ENCODE data around the gene CDH4.
A peak's percentile ranks its signal among the peaks of the same experiment; 100 is the strongest.

CDH4 gene

DNA sequence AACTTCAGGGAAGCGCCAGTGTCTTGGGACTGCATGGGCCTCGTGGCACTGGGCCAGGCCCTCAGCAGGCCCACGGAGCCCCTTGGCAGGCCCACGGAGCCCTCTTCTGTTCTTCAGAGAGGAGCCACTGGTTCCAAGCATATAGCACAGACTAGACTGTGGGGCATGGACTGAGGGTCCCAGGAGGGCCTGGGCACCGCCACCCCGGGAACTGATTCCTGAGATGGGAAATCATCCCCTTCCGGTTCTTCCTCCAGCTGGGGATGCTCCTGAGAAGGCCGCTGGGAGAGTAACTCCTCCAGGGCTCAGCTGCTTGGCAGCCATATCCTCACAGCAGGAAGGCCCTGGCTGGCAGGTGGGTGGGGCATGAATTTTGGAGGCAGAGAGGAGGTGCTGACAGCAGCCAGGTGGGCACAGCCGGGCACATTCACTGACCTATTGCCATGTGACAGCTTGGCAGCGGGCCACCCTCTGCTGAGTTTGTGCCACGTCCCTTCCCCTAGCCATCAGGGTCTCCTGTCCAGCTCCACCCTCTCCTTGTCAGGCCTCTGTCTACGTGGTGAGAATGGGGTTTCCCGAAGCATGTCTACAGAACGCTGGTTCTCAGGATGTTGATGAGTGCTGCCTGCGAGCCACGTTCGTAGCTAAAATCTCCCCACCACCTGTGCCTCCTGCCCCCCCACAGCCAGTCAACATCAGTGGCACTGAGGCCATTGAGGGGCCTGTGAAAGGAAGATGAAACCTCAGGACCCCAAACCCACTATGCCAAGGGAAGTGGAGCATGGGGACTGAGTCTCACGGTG lies 661.6 kb downstream of the CDH4 start:
- H3K27ac ChIP-seq = no peak overlapping the region
- no peak for DNase-seq (ENCODE audit: low read depth, low spot score)

DNA sequence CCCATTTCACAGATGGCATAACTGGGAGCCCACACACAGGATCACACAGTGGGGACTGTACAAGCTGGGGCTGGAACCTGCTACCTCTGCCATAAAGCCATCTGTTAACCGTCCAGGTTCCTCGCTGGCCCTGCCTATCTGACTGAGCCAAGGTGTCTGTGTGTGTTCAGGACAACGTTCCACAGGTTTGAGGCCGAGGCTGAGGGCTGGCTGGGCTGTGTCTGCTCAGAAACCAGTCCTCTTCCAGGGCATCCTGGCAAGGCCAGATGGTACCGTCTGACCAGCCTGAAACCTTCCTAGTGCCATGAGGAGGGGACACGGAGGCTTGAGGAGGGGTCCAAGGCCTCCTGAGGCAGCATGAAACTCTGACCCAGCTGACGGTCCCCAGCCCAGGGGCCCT lies 663.0 kb downstream of the CDH4 start:
- DNase-seq (ENCODE audit: low read depth, low spot score) = no peak

DNA sequence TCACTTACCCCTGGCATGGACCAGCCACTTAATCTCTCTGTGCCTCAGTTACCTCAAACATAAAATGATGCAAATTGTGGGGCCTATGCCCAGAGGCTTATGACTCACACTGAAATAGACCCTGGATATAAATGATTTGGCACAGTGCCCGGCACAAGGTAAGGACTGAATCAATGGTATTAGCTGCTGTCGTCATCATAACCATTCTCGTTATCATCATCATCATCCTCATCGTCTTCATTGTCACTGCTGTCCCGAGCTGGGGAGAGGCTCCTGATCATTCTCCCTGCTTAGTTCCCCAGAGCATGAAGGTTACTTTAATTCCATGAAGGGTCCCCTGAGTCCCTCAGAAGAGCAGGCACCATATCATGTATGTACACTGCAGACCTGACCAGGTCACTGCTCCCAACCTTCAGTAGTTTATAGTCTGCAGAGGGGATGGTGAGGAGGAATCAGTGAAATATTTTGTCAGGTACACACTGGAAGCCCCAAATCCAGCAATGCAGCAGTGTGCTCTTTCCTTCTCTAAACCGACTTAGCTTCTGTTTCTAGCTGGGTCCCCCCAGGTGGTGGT lies 664.3 kb downstream of the CDH4 start:
- H3K27ac ChIP-seq = no peak overlapping the region
- DNase-seq (ENCODE audit: low read depth, low spot score) = no peak

More for the DNA sequence above, 663.0 kb downstream of the CDH4 start:
- H3K27ac ChIP-seq = no peak overlapping the region

DNA sequence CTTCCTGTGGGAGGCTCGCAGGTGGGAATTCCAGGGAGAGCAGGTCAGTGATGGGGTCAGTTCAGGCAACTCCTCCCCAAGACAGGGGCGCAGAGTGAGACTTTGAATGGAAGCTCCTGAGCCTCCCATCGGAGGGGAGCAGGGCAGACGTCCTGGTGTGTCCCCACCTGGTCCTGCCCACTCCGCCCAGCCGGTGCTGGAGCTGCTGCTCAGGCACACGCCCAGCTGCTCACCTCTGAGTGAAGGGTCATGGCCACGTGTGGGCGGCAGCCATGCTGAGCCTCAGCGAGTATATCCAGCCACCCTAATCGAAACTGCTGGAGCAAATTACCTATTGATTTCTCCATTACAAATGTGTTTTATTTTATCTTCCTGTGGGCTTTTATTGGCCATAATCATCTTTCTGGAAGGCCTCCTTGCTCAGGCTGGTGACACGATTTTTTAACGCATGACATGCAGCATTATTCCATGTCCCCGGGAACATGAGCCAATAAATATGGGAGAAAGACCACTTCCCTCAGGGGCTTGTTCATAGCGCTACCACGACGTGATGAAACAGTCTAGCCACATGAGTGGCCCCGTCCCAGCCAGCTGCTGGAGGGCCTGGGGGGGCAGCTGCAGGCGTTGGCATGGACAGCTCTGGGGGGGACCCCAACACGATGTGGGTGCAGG lies 665.5 kb downstream of the CDH4 start:
- no peak for DNase-seq (ENCODE audit: low read depth, low spot score)
- H3K27ac ChIP-seq = no peak overlapping the region

DNA sequence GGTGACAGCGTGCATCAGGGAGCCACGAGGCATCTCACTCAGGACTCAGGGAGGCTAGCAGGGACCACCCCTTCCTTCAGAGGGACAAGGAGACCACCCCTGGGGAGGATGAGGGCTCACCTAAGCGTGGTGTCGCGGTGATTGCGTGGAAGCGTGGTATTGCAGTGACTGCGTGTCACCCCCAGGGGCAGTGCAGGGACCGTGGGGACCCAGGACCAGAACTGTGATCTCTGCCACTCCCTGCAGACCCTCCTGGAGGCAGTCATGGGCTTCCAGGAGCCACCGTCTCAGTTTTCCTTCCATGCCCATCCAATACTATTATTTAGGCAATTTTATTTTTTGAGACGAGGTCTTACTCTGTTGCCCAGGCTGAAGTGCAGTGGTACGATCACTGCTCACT lies 666.5 kb downstream of the CDH4 start:
- no peak overlapping the region for H3K27ac ChIP-seq
- no peak for DNase-seq (ENCODE audit: low read depth, low spot score)

DNA sequence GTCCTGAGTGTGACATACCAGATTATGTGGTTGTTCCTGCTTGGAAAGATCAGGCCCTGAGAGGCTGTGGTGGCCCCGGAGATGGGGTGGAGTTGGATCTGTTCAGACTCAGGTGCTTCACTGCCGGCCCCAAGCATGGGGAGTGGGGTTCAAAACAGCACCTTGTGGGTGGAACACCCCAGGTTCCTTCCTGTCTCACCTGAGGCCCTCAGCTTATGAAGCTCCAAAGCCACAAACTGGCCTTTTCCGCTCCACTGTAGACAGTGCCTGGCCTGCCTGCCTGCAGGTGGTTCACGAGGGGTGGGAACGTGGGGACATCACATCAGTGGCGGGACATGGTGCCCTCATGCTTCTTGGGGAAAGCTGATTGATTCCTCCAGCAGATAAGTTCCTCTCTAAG lies 667.2 kb downstream of the CDH4 start:
- no peak for DNase-seq (ENCODE audit: low read depth, low spot score)

DNA sequence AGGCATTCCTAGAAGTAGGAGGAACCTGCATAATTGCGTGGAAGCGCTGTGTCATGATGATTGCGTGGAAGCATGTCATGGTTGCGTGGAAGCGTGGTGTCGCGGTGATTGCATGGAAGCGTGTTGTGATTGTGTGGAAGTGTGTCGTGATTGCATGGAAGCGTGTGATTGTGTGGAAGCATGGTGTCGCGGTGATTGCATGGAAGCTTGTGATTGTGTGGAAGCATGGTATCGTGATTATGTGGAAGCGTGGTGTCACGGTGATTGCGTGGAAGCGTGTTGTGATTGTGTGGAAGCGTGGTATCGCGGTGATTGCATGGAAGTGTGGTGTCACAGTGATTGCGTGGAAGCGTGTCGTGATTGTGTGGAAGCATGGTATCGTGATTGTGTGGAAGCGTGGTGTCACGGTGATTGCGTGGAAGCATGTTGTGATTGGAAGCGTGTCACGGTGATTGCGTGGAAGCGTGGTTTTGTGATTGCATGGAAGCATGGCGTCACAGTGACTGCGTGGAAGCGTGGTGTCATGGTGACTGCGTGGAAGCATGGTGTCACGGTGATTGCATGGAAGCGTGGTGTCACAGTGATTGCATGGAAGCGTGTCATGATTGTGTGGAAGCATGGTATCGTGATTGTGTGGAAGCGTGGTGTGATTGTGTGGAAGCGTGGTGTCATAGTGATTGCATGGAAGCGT lies 667.8 kb downstream of the CDH4 start:
- DNase-seq (ENCODE audit: low read depth, low spot score) = no peak
- H3K27ac ChIP-seq = no peak overlapping the region

More for the DNA sequence above, 667.2 kb downstream of the CDH4 start:
- H3K27ac ChIP-seq = no peak overlapping the region

DNA sequence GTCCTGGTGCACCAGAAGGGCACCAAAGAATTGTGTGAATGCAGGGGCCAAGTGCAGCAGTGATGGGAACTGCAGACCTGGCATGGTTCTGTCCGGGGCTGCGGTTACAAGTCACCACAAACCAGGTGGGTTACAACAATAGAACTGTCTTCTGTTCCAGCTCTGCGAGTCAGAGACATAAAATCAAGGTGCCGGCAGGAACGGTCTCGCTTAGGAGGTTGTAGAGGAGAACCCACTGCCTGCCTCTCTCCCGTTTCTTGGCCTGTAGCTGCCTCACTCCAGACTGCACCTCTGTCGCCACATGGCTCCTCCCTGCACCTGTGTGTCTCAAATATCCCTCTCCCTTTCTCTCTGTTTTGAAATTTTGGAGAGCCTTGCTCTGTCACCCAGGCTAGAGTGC lies 670.4 kb downstream of the CDH4 start:
- H3K27ac ChIP-seq = no peak overlapping the region
- no peak for DNase-seq (ENCODE audit: low read depth, low spot score)

DNA sequence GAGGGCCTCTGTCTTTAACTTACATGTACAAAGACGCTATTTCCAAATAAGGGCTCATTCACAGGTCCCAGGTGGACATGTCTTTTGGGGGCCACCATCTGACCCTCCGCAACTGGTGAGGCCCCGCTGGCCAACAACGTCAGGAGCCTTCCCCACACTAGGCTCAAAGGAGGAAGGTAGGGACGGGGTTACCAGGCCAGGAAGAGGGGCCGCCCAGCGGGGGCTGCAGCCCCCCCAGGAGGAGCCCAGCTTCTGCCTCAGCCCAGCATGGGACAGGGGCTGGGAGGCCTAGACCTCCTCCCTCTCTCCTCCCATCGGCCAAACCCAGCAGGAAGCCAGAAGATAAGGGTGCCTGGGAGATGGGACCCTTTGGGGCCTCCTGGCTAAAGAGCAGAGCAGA lies 670.9 kb downstream of the CDH4 start:
- no peak for DNase-seq (ENCODE audit: low read depth, low spot score)
- H3K27ac ChIP-seq = no peak overlapping the region

DNA sequence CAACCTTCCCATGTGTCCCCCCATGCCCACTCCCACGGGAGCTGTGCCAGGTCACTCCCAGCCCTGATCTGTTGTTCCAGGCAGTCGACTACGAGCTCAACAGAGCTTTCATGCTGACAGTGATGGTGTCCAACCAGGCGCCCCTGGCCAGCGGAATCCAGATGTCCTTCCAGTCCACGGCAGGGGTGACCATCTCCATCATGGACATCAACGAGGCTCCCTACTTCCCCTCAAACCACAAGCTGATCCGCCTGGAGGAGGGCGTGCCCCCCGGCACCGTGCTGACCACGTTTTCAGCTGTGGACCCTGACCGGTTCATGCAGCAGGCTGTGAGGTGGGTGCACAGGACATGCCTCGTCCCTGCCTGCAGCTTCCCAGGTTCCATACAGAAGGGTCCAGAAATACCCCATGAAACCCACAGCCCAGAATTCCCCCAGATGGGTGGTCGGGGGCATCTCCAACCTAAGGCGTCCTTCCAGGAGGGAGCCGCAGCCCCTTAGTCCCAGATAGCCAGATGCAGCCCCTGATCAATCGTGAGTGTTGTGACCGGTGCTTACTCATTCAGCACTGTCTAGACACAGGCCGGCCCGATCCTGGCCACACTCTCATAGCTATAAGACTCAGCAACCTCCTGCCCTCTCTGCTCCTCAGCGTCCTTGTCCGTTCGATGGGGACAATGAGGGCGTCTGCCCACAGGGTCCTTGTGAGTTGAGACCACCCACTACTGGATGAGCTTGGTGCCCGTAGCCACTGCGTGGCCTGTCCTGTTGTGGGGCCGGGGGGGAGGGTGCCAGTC lies 671.5 kb downstream of the CDH4 start:
- H3K27ac ChIP-seq = no peak overlapping the region
- DNase-seq (ENCODE audit: low read depth, low spot score) = no peak

DNA sequence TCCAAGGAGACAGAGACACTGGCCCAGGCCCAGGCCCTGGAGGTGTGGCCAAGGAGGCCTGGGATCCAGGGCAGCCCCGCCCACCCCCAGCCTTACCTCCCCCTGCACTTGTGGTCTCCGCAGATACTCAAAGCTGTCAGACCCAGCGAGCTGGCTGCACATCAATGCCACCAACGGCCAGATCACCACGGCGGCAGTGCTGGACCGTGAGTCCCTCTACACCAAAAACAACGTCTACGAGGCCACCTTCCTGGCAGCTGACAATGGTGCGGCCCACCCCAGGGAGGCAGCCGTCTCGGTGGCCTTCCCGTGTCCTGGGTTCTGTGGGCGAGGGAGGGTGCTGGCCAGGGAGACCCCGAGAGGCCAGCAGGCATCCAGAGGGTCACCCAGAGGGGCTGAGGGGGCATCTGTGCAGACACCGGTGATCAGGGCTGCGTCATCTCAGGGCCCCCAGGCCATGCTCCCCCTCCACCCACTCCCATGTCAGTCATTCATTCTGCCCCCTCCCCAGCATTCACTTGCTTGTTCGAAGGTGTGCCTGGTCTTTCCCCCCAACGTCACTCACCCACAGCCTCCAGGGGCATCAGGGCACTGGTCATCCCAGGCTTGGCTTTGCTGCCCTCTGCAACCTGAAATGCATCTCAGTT lies 672.3 kb downstream of the CDH4 start:
- H3K27ac ChIP-seq = no peak overlapping the region
- DNase-seq (ENCODE audit: low read depth, low spot score) = no peak

DNA sequence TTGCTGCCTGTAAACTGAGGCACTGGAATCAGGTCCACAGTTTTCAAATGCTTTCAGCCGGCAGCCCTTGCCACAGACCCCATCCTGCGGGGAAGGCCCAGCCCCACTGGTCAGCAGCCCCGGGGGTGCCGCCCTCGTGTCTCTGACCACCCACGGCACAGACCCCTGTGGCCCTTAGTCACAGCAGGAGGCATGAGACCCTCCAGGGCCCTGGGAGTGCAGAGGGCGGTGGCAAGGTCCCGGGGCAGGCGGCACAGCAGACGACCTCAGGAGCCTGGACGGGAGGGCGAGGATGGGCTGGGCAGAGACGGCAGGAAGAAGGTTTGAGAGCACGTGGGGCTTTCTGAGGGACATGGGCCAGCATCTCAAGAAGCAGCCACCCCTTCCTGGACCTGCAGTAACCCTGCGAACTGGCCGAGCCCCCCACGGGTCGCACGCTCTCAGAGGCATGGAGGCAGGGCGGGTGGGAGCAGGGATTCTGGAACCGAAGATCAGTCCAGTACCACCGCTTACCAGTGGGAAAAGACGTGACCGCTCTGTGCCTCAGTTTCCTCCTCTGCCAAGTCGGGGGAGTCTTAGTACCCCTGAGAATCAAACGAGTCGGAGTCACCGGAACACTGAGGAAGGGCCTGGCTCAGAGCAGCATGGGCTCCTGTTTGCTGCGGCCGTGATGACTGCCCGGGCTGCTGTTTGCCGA lies 672.9 kb downstream of the CDH4 start:
- no peak overlapping the region for H3K27ac ChIP-seq

DNA sequence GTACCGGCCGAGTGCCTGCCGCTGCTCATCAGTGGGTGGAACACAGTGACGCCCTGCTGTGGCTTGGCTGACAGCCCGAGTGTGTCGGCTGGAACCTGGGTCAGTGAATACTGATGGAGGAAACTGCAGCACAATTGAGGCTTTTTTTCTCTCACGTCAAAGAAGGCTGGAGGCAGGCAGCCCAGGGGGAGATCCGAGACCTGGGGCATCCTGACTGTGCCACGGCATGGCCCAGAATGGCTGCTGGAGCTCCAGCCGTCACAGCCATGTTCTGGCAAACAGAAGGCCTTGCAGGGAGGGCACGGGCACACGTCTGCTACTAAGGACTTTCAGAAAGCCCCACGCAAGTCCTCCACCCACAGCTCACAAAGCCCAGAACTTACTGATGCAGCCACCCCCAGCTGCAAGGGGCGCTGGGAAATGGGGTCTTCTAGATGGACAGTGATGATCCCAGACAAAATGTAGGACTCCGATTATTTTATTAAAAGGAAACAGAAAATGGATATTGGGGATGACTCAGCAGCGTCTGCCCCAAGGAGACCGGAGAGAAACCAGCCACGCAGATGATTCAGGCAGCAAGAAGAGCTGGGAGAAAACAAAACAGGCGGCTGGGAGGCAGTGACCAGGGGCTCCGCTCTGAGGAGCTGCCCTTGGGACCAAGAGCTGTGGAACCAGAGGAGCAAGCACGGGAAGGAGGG lies 673.6 kb downstream of the CDH4 start:
- peak; percentile 18 for DNase-seq (ENCODE audit: low read depth, low spot score)
- no peak overlapping the region for H3K27ac ChIP-seq

More for the DNA sequence above, 672.9 kb downstream of the CDH4 start:
- no peak for DNase-seq (ENCODE audit: low read depth, low spot score)

DNA sequence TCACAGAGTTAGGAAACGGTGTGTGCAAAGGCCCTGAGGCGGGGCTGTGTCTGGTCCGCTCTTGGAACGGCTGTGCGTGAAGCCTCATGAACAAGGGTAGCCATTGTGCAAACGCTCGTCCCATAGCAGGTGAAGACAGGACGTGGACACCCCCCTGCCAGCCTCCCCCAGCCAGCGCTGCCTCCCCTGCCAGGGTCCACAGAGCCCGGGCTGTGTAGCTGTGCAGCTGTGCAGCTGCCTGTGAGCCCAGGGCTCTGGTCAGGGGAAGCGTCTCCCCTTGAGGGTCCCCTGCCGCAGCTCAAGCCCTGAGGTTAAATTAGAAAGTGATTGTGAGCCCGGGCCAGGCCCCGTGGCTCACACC lies 674.2 kb downstream of the CDH4 start:
- H3K27ac ChIP-seq = no peak overlapping the region
- no peak for DNase-seq (ENCODE audit: low read depth, low spot score)

DNA sequence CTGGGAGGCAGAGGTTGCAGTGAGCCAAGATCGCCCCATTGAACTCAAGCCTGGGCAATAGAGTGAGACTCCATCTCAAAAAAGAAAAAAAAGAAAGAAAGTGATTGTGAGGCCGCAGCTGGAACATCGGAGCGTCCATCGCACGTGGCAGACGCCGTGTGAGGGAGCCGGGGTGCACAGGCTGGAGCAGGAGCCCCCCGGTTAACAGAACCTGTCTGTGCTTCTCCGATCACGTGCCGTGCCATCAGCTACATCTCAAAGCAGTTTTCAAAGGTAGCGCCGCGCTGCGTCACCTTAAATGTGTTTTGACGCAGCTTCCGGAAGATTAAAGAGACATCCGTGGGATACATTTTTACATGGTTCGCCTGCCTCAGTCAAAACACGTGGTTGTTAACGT lies 674.7 kb downstream of the CDH4 start:
- no peak for DNase-seq (ENCODE audit: low read depth, low spot score)
- no peak overlapping the region for H3K27ac ChIP-seq

DNA sequence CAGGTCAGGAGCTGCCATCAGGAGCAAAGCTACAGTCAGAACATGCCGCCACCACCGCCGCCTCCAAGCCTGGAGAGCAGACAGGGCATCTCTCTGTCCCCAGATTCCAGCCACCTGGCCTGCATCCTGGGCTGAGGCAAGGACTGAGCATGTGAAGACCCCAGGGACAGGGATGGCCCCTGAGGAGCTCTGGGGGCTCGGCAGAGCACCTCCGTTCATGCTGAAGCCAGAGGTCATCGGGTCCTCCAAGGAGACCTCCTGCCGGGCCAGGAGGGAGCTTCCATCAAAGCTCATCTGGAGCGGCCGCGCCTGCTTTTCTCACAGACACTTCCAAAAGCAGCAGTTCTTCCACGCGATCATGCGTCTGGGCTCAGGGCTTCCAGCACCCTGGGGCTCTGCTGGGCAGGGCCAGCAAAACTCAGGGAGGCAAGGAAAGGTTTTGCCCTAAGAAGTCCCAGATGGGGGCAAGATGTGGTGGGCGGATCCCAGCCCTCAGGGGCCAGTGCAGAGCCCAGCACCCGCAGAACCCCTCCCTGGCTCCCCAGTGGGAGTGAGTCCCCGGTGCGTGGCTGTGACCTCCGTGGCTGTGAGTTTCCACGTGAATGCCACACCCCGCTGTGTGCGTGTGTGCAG lies 675.2 kb downstream of the CDH4 start:
- H3K27ac ChIP-seq = no peak overlapping the region
- DNase-seq (ENCODE audit: low read depth, low spot score) = no peak

DNA sequence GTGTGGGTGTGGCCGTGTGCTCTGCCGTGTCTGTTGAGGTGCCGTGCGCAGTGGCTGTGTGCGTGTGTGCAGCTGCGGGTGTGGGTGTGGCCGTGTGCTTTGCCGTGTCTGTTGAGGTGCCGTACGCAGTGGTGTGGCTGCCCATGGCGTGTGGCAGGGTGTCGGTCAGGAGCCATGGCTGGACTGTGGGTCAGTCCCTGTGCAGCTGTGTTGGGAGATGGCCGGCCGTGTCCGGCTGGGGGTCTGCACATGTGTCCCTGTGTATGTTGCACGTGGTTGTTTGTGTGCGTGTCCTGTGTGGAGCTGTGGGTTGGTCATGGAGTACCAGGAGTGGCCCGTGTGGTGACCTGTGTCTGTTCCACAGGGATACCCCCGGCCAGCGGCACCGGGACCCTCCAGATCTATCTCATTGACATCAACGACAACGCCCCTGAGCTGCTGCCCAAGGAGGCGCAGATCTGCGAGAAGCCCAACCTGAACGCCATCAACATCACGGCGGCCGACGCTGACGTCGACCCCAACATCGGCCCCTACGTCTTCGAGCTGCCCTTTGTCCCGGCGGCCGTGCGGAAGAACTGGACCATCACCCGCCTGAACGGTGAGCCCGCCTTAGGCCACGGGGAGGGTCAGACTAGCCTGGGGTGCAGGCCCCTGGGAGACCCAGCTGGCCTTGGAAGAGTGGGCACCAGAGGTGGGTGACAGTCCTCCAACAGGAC lies 675.9 kb downstream of the CDH4 start:
- no peak for DNase-seq (ENCODE audit: low read depth, low spot score)
- H3K27ac ChIP-seq = no peak overlapping the region

DNA sequence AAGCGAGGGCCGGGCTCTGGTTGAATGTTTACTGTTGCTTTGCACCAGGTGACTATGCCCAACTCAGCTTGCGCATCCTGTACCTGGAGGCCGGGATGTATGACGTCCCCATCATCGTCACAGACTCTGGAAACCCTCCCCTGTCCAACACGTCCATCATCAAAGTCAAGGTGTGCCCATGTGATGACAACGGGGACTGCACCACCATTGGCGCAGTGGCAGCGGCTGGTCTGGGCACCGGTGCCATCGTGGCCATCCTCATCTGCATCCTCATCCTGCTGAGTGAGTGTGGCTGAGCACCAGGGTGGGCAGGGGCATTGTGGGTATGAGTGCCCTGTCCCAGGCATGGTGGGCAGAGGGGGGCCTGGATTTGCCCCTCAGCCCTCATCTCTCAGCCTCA lies 677.5 kb downstream of the CDH4 start:
- no peak for DNase-seq (ENCODE audit: low read depth, low spot score)
- H3K27ac ChIP-seq = no peak overlapping the region
